ENCODE results near the gene ITCH.
A peak's percentile ranks its signal among the peaks of the same experiment; 100 is the strongest.
"Not testable (repeated sequence)": the region's sequence is repeated elsewhere in the genome, so short reads cannot be mapped to it uniquely, and the experiment has no call there.

The ITCH gene

DNA sequence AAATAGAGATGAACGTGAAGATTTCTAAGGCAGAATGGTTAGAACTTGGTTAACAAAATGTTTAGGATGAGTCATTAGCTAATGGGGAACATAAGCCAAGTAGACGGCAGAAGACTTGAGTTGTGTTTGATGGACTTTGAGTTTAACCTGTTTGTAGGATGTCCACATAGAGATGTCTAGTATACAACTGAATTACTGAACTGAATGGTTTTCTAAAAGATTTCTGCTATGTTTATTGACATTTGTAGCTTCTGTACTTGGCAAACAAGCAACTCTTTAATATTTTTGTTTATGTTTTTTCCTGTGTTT lies 98.7 kb downstream of the ITCH start:
- no peak for DNase-seq (ENCODE audit: low spot score)

GRCh38 chr20:34468951-34469350 lies 105.9 kb downstream of the ITCH start:
- DNase-seq (ENCODE audit: low spot score): no peak

- no peak for DNase-seq (ENCODE audit: low spot score)
These were observed 109.3 kb downstream of the ITCH start for GRCh38 chr20:34472246-34472925.

- DNase-seq (ENCODE audit: low spot score): peak; percentile 79
These were observed 110.3 kb downstream of the ITCH start for GRCh38 chr20:34473262-34473883.

DNA sequence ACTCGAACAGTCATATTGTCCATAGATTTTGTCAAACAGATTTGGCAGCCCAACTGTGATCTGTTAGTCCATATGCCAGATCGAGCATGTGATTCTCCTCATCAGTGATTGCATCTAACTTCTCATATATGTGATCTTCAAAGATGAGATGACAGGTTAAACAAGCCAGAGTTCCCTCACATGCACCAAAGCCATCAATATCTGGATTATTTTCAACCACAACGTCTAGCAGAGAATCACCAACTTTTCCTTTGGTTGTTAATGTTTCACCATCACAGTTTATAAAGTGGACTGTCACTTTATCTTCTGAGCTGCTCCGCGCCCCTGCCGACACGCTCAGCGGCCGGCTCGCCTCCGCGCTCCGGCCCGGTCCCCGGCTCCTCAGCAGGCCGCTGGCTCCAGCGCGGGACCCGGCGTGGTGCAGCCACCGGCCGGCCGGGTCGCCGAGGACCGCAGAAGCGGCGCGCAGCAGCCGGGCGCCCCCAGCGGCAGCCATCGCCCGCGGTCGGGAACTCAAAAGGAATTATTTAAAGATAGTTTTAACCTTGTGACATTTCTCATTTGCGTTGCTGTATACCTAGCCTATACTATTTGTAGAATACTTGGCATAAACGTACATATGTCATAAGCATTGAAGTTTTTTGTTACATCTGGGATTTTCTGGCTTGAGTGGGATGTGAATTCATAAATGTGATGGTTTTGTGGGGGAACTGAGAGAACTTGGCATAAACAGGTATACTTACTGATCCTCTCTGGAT lies 113.1 kb downstream of the ITCH start:
- DNase-seq (ENCODE audit: low spot score): peak; percentile 19

DNA sequence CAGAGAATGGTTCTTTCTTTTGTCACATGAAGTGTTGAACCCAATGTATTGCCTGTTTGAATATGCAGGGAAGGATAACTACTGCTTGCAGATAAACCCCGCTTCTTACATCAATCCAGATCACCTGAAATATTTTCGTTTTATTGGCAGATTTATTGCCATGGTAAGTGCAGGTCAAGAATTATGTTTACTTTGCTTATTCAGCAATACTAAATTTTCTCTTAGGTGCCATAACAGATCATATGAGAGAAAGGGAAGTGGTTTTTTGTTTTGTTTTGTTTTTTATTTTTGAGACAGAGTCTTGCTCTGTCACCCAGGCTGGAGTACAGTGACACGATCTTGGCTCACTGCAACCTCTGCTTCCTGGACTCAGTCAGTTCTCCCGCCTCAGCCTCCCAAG lies 116.6 kb downstream of the ITCH start:
- DNase-seq (ENCODE audit: low spot score): no peak

- DNase-seq (ENCODE audit: low spot score): not testable (repeated sequence)
These were observed 119.1 kb downstream of the ITCH start for GRCh38 chr20:34482154-34482553.

- not testable (repeated sequence) for DNase-seq (ENCODE audit: low spot score)
These were observed 120.6 kb downstream of the ITCH start for GRCh38 chr20:34483585-34484220.

DNA sequence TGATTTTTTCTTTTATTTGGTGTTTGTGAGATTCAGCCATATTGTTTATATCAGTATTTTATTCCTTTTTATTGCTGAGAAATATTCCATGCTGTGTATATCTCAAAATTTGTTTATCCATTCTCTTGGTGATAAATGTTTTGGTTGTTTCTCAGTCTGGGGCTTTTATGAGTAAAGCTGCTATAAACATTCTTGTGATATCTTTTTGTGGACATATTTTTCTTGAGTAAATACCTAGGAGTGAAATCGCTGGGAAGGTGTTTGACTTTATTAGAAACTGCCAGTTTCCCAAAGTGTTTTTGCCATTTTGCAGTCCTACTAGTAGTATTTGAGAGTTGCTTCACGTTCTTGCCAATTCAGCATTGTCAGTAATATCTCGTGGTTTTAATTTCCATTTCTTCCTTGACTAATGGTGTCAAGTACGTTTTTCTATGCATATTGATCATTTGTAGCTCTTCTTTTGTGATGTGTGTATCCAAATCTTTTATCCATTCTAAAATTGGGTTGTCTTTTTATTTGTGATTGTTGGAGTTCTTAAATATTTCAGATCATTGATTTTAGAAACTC lies 122.1 kb downstream of the ITCH start:
- DNase-seq (ENCODE audit: low spot score): no peak

GRCh38 chr20:34491226-34491931 lies 128.3 kb downstream of the ITCH start:
- no peak for DNase-seq (ENCODE audit: low spot score)

GRCh38 chr20:34491932-34492509 lies 128.9 kb downstream of the ITCH start:
- DNase-seq (ENCODE audit: low spot score): no peak

GRCh38 chr20:34493646-34494045 lies 130.6 kb downstream of the ITCH start:
- DNase-seq (ENCODE audit: low spot score): no peak

DNA sequence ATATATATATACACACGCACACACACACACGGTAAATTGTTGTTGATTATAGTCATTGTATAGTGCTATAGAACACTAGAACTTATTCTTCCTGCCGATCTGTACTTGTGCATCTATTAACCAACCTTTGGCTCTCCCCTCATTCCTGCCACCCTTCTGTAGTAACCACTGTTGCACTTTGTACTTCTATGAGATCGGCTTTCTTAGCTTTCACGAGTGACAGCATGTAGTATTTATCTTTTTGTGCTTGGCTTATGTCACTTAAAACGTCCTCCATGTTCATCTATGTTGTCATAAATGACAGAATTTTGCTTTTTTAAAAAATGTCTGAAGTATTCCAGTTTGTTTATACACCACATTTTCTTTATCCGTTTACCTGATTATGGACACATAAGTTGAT lies 132.2 kb downstream of the ITCH start:
- DNase-seq (ENCODE audit: low spot score): no peak

GRCh38 chr20:34495916-34496315 lies 132.8 kb downstream of the ITCH start:
- no peak for DNase-seq (ENCODE audit: low spot score)

DNA sequence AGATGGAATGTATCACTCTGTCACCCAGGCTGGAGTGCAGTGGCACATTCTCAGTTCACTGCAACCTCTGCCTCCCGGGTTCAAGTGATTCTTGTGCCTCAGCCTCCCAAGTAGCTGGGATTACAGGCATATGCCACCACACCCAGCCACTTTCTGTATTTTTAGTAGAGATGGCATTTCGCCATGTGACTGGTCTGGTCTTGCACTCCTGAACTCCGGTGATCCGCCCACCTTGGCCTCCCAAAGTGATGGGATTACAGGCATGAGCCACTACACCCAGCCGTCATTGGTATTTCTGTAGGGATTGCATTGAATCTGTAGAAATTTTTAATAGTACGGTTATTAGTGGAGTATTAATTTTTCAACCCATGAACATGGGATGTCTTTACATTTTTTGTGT lies 134.5 kb downstream of the ITCH start:
- not testable (repeated sequence) for DNase-seq (ENCODE audit: low spot score)

- DNase-seq (ENCODE audit: low spot score): no peak
These were observed 137.8 kb downstream of the ITCH start for GRCh38 chr20:34500823-34501222.

DNA sequence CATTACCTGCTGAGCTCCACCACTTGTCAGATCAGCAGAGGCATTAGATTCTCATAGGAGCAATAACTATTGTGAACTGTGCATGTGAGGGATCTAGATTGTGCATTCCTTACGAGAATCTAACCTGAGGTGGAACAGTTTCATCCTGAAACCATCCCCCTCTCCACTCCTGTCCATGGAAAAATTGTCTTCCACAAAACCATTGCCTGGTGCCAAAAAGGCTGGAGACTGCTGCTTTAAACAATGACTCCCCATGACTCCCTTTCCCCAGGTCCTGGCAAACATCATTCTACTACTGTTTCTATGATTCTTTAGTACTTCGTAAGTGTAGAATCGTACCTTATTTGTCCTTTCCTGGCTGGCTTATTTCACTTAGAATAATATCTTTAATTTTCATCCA lies 143.4 kb downstream of the ITCH start:
- no peak for DNase-seq (ENCODE audit: low spot score)

DNA sequence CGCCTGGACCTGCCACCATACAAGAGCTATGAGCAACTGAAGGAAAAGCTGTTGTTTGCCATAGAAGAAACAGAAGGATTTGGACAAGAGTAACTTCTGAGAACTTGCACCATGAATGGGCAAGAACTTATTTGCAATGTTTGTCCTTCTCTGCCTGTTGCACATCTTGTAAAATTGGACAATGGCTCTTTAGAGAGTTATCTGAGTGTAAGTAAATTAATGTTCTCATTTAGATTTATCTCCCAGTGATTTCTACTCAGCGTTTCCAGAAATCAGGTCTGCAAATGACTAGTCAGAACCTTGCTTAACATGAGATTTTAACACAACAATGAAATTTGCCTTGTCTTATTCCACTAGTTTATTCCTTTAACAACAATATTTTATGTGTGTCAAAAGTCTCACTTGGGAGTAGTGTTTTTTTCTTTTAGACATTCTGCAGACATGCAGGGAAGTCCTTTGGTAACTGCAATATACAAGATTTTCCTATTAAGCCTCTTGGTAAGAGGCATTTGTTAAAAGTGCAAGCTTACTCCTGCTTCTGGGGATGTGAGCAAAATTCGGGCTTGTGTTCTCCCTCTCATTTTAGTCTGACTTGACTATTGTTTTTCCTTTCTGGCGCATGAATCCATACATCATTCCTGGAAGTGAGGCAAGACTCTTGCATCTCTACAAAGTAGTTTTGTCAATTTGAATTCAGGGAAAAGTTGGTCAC lies 144.8 kb downstream of the ITCH start:
- no peak for DNase-seq (ENCODE audit: low spot score)

GRCh38 chr20:34510575-34510974 lies 147.5 kb downstream of the ITCH start:
- no peak for DNase-seq (ENCODE audit: low spot score)

- no peak for DNase-seq (ENCODE audit: low spot score)
These were observed 148.8 kb downstream of the ITCH start for GRCh38 chr20:34511891-34512265.

Data from D341Med (cell line).